A673 (cell line): ENCODE data around the gene G3BP2.

Experiments used
- CTCF ChIP-seq: fragments of 300-800, 200-600 bp; sonication (generic); conservative IDR thresholded peaks from 2 replicates; pipeline ENCODE4 v1.5.1; 2017; ENCODE audit warnings: low read depth, mild to moderate bottlenecking, antibody characterized with exemption, low read length, moderate library complexity, mixed read lengths
- EZH2 ChIP-seq: fragments of 200-600 bp; sonication (generic); IDR thresholded peaks from 2 replicates; pipeline ENCODE4 v1.6.1; 2017; ENCODE audit warnings: borderline replicate concordance, low read depth, mild to moderate bottlenecking, mixed read lengths, antibody characterized with exemption, low read length; ENCODE audit not compliant: poor library complexity, severe bottlenecking

- TF ChIP-seq CTCF, result no peak
- no peak for TF ChIP-seq EZH2
These were observed 17.6 kb downstream of the G3BP2 start for GRCh38 chr4:75655562-75655961.
